ENCODE results near the gene MATN4.

The MATN4 gene

DNA sequence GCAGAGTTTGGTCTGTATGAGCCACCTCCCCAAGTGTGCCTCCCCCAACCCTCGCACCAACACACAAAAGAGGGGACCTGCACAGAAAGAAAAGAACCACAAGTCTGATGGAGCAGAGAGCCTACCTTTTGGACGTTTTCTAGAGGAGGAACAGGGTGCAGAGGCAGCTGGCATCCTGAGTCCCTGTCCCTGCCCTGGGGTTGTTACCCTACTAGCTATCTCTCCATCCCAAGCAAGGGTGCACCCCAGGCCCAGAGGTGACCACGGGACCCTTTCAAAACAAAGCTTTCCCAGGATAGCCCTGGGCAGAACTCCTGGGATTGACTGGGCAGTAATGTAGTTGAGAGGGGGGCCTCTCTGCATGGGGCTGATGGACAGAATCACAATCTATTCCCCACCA lies 9.7 kb upstream of the MATN4 start:
- H3K27ac ChIP-seq (ENCODE audit: low read depth, low read length, poor library complexity, severe bottlenecking), result no peak overlapping the region
- no peaks in the 10 kb centered on the region for H3K9me3 ChIP-seq (ENCODE audit: low read length)
- TF ChIP-seq, protein P1, sequence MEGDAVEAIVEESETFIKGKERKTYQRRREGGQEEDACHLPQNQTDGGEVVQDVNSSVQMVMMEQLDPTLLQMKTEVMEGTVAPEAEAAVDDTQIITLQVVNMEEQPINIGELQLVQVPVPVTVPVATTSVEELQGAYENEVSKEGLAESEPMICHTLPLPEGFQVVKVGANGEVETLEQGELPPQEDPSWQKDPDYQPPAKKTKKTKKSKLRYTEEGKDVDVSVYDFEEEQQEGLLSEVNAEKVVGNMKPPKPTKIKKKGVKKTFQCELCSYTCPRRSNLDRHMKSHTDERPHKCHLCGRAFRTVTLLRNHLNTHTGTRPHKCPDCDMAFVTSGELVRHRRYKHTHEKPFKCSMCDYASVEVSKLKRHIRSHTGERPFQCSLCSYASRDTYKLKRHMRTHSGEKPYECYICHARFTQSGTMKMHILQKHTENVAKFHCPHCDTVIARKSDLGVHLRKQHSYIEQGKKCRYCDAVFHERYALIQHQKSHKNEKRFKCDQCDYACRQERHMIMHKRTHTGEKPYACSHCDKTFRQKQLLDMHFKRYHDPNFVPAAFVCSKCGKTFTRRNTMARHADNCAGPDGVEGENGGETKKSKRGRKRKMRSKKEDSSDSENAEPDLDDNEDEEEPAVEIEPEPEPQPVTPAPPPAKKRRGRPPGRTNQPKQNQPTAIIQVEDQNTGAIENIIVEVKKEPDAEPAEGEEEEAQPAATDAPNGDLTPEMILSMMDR (IDR thresholded peaks at IDR 0.05; ENCODE audit: low read length), result no peak
- no peak for TF ChIP-seq EZH2 (IDR thresholded peaks at IDR 0.05; ENCODE audit: borderline replicate concordance, low read length)
- H3K79me2 ChIP-seq (ENCODE audit: insufficient read depth, low read length), result no peaks in the 10 kb centered on the region
- H2AFZ ChIP-seq (ENCODE audit: low read length), result no peak overlapping the region
- no peak overlapping the region for H3K4me2 ChIP-seq (ENCODE audit: low read length)
- no peaks in the 10 kb centered on the region for H3F3A ChIP-seq (ENCODE audit: insufficient read depth, low read length)
- no peaks in the 10 kb centered on the region for H3K9me2 ChIP-seq (ENCODE audit: low read depth, low read length)
- H3K9ac ChIP-seq (ENCODE audit: low read length), result no peak overlapping the region
- H4K20me1 ChIP-seq (ENCODE audit: insufficient read depth, low read length), result no peaks in the 10 kb centered on the region
- H3K36me3 ChIP-seq (ENCODE audit: insufficient read depth, low read length), result no peaks in the 10 kb centered on the region
- no peaks in the 10 kb centered on the region for H3K27me3 ChIP-seq (ENCODE audit: insufficient read depth, low read length)
- H3K4me1 ChIP-seq (ENCODE audit: insufficient read depth, low read length, severe bottlenecking), result peaks cover 5% of the 10 kb centered on the region
- H3K4me3 ChIP-seq (ENCODE audit: low read depth, low read length, poor library complexity, severe bottlenecking), result no peak overlapping the region

DNA sequence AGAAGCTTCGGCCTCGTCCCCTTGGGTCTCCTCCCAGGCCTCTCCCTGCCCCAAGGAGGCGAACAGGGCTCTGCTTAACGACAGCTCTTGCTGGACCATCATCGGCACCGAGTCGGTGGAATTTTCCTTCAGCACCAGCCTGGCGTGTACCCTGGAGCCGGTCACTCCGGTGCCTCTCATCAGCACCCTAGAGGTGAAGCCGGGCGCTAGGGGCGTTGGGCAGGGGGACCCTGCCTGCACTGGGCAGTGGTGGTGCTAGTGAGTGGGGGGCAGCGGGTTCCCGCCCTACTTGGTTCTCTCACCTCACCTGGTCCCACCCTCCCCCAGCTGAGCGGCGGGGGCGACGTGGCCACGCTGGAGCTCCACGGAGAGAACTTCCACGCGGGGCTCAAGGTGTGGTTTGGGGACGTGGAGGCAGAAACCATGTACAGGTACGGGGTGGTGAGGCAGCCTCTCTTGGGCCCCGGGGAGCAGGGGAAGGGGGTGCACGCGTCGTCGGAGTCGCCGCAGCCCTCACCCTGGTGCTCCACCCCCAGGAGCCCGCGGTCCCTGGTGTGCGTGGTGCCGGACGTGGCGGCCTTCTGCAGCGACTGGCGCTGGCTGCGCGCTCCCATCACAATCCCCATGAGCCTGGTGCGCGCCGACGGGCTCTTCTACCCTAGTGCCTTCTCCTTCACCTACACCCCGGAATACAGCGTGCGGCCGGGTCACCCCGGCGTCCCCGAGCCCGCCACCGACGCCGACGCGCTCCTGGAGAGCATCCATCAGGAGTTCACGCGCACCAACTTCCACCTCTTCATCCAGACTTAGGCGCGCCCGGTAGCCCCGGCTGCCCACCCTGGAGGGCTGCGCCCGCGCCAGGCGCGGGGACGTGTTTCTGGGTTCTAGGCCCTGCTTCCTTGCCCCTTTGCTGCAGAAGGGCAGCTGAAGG lies 8.3 kb upstream of the MATN4 start:
- no peaks in the 10 kb centered on the region for H3K9me3 ChIP-seq (ENCODE audit: low read length)

DNA sequence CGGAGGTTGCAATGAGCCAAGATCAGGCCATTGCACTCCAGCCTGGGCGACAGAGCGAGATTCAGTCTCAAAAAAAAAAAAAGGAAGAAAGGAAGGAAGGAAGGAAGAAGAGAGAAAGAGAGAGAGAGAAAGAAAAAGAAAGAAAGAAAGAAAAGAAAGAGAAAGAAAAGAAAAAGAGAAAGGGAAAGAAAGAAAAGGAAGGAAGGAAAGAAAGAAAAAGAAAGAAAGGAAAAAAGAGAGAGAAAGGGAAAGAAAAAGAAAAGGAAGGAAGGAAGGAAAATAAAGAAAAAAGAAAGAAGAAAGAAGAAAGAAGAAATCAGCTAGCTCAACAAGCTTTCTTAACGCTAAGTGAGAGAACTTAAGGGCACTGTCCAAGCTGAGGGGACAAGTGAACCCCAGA lies 7.6 kb upstream of the MATN4 start:
- Histone ChIP-seq H3K9me2 (ENCODE audit: low read depth, low read length) (no peaks in the 10 kb centered on the region), H3K79me2 (ENCODE audit: insufficient read depth, low read length) (no peaks in the 10 kb centered on the region), H2AFZ (ENCODE audit: low read length) (no peak overlapping the region)

More for the DNA sequence above, 8.3 kb upstream of the MATN4 start:
- no peaks in the 10 kb centered on the region for H4K20me1 ChIP-seq (ENCODE audit: insufficient read depth, low read length)
- no peaks in the 10 kb centered on the region for H3K9me2 ChIP-seq (ENCODE audit: low read depth, low read length)
- no peak overlapping the region for H3K4me3 ChIP-seq (ENCODE audit: low read depth, low read length, poor library complexity, severe bottlenecking)
- H3K4me2 ChIP-seq (ENCODE audit: low read length), result no peak overlapping the region
- H3K27me3 ChIP-seq (ENCODE audit: insufficient read depth, low read length), result no peaks in the 10 kb centered on the region
- TF ChIP-seq EZH2 (IDR thresholded peaks at IDR 0.05; ENCODE audit: borderline replicate concordance, low read length), result no peak
- TF ChIP-seq, protein P1 (IDR thresholded peaks at IDR 0.05; ENCODE audit: low read length), result no peak
- no peaks in the 10 kb centered on the region for H3K79me2 ChIP-seq (ENCODE audit: insufficient read depth, low read length)
- no peak overlapping the region for H2AFZ ChIP-seq (ENCODE audit: low read length)
- no peaks in the 10 kb centered on the region for H3K36me3 ChIP-seq (ENCODE audit: insufficient read depth, low read length)
- H3F3A ChIP-seq (ENCODE audit: insufficient read depth, low read length), result no peaks in the 10 kb centered on the region
- H3K9ac ChIP-seq (ENCODE audit: low read length), result no peak overlapping the region
- no peak overlapping the region for H3K27ac ChIP-seq (ENCODE audit: low read depth, low read length, poor library complexity, severe bottlenecking)
- peaks cover 5% of the 10 kb centered on the region for H3K4me1 ChIP-seq (ENCODE audit: insufficient read depth, low read length, severe bottlenecking)

More for the DNA sequence above, 7.6 kb upstream of the MATN4 start:
- no peak overlapping the region for H3K27ac ChIP-seq (ENCODE audit: low read depth, low read length, poor library complexity, severe bottlenecking)
- no peaks in the 10 kb centered on the region for H3K27me3 ChIP-seq (ENCODE audit: insufficient read depth, low read length)
- H3K36me3 ChIP-seq (ENCODE audit: insufficient read depth, low read length), result no peaks in the 10 kb centered on the region
- H3K4me2 ChIP-seq (ENCODE audit: low read length), result no peak overlapping the region
- no peaks in the 10 kb centered on the region for H3K9me3 ChIP-seq (ENCODE audit: low read length)
- H3K9ac ChIP-seq (ENCODE audit: low read length), result no peak overlapping the region
- no peaks in the 10 kb centered on the region for H3F3A ChIP-seq (ENCODE audit: insufficient read depth, low read length)
- no peak for TF ChIP-seq EZH2 (IDR thresholded peaks at IDR 0.05; ENCODE audit: borderline replicate concordance, low read length)
- TF ChIP-seq, protein P1 (IDR thresholded peaks at IDR 0.05; ENCODE audit: low read length), result no peak
- peaks cover 1% of the 10 kb centered on the region for H3K4me1 ChIP-seq (ENCODE audit: insufficient read depth, low read length, severe bottlenecking)
- H3K4me3 ChIP-seq (ENCODE audit: low read depth, low read length, poor library complexity, severe bottlenecking), result no peak overlapping the region
- H4K20me1 ChIP-seq (ENCODE audit: insufficient read depth, low read length), result no peaks in the 10 kb centered on the region
